Daoy (cell line): Measurements from ENCODE around the gene STING1. TPM values are rescaled to one million over a fixed set of nuclear protein-coding genes. Genes with fewer than 3 reads are reported as not detected.
"Not testable (repeated sequence)": the region's sequence is repeated elsewhere in the genome, so short reads cannot be mapped to it uniquely, and the experiment has no call there.

ENCODE experiments used
- DNase-seq: peaks from one replicate; pipeline ENCODE4 v3.0.0-alpha.2; 2015; ENCODE audit warnings: low read depth
- total RNA-seq: library from RNA; depleted of rRNA; stranded (reverse); fragments of >200 nt; shearing (Covaris generic); gene quantifications from 2 replicates; pipeline ENCODE4 v1.2.3, GENCODE V29; 2014

Gene STING1
- total RNA-seq, 1 experiment from 2014 or later: 8.2 TPM

GRCh38 chr5:139503036-139503817 is 20.7 kb upstream of the STING1 start:
- not testable (repeated sequence) for DNase-seq

GRCh38 chr5:139501381-139501780 is 18.8 kb upstream of the STING1 start:
- no peak for DNase-seq

GRCh38 chr5:139495638-139496435 is 13.3 kb upstream of the STING1 start:
- DNase-seq: no peak

GRCh38 chr5:139494832-139495231 is 12.3 kb upstream of the STING1 start:
- no peak for DNase-seq

- no peak for DNase-seq
These were observed 11.7 kb upstream of the STING1 start for GRCh38 chr5:139494256-139494655.

GRCh38 chr5:139492700-139493192 is 10.2 kb upstream of the STING1 start:
- DNase-seq: peak; percentile 44

GRCh38 chr5:139488260-139488659 is 5.7 kb upstream of the STING1 start:
- no peak for DNase-seq

GRCh38 chr5:139486201-139486600 is 3.6 kb upstream of the STING1 start:
- DNase-seq: no peak

GRCh38 chr5:139482890-139483208 is 291 bp upstream of the STING1 start:
- DNase-seq: not testable (repeated sequence)

GRCh38 chr5:139481580-139482049 is 943 bp downstream of the STING1 start:
- peak; percentile 34 for DNase-seq

- DNase-seq: no peak
These were observed 1.4 kb downstream of the STING1 start for GRCh38 chr5:139481122-139481533.

GRCh38 chr5:139479729-139480128 is 2.8 kb downstream of the STING1 start:
- DNase-seq: not testable (repeated sequence)

GRCh38 chr5:139478657-139479423 is 3.7 kb downstream of the STING1 start:
- not testable (repeated sequence) for DNase-seq

- DNase-seq: no peak
These were observed 6.5 kb downstream of the STING1 start for GRCh38 chr5:139475865-139476617.

- DNase-seq: peak; percentile 40
These were observed 7.4 kb downstream of the STING1 start for GRCh38 chr5:139474890-139475791.

GRCh38 chr5:139473565-139473964 is 9.0 kb downstream of the STING1 start:
- DNase-seq: no peak

- no peak for DNase-seq
These were observed 9.5 kb downstream of the STING1 start for GRCh38 chr5:139473105-139473504.

- DNase-seq: no peak
These were observed 10.1 kb downstream of the STING1 start for GRCh38 chr5:139472386-139473030.

GRCh38 chr5:139470821-139471300 is 11.7 kb downstream of the STING1 start, which contains the start of gene SMIM33:
TSS of gene SMIM33 (plus strand) at chr5:139471004. CDS start at chr5:139471122, 118 bp downstream.
- DNase-seq: no peak
